ENCODE measurements around the gene RSL1D1. TPM values are rescaled to one million over a fixed set of nuclear protein-coding genes. Genes with fewer than 3 reads are reported as not detected.

The RSL1D1 gene
- total and polyA plus RNA-seq, 8 donors: 32.4 to 148 (median 79.3) TPM

- FAIRE-seq (no peak), ATAC-seq (no peak), DNase-seq (no peak)
- Histone ChIP-seq H3K4me3 (no peak overlapping the region), H3K27ac (no peak overlapping the region), H3K36me3 (peaks cover 0 to 36% (median 3%) of the 10 kb centered on the region in 3 donors), H3K9me3 (no peaks in the 10 kb centered on the region), H3K27me3 (no peaks in the 10 kb centered on the region), H3K4me1 (no peaks in the 10 kb centered on the region)
- 79 to 82% methylated on average over 8 of the region's 8 CpGs for WGBS, 2 donors
- TF ChIP-seq CTCF (IDR thresholded peaks at IDR 0.05): no peak
- intact Hi-C loops (cut with DNase I): no loop called here
Measured at GRCh38 chr16:11869353-11870228, 18.2 kb upstream of the RSL1D1 start.

GRCh38 chr16:11868412-11868980 is 17.2 kb upstream of the RSL1D1 start:
- ATAC-seq: no peak
- DNase-seq: no peak
- Histone ChIP-seq H3K36me3 (peaks cover 0 to 28% (median 3%) of the 10 kb centered on the region in 3 donors), H3K4me3 (no peak overlapping the region), H3K4me1 (no peaks in the 10 kb centered on the region), H3K9me3 (no peaks in the 10 kb centered on the region), H3K27ac (no peak overlapping the region), H3K27me3 (no peaks in the 10 kb centered on the region)
- WGBS, 2 donors: 71 to 77% methylated on average over 2 of the region's 2 CpGs
- TF ChIP-seq CTCF (IDR thresholded peaks at IDR 0.05): no peak
- intact Hi-C loops (cut with DNase I): no loop called here
- no peak for FAIRE-seq

- TF ChIP-seq CTCF (IDR thresholded peaks at IDR 0.05): no peak
- intact Hi-C loops (cut with DNase I): no loop called here
- no peak for DNase-seq
- no peak overlapping the region for H3K27ac ChIP-seq
- no peaks in the 10 kb centered on the region for H3K9me3 ChIP-seq
- H3K4me3 ChIP-seq: no peak overlapping the region
- no peaks in the 10 kb centered on the region for H3K27me3 ChIP-seq
- ATAC-seq: no peak
- no peak for FAIRE-seq
- no peaks in the 10 kb centered on the region for H3K4me1 ChIP-seq
- H3K36me3 ChIP-seq: no peaks in the 10 kb centered on the region
- 67 to 85% methylated on average over 2 of the region's 2 CpGs for WGBS, 2 donors
Measured at GRCh38 chr16:11862489-11862888, 11.1 kb upstream of the RSL1D1 start.

DNA sequence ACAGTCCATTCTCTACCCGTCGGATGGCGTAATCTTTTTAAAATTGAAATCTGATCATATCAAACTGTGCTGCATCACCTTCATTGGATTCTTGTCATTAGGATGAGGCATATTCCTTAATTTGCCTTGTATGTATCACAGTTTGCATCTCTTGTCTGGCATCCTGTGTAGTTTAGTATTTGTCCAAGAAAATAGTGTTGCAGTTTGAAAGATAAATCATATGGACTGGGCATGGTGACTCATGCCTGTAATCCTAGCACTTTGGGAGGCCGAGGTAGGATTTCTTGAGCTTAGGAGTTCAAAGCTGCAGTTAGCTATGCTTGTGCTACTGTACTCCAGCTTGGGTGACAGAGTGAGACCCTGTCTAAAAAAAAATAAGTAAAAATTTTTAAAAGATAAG is 5.8 kb upstream of the RSL1D1 start:
- Histone ChIP-seq H3K36me3 (no peaks in the 10 kb centered on the region), H3K4me3 (no peak overlapping the region), H3K9me3 (no peaks in the 10 kb centered on the region), H3K27ac (no peak overlapping the region), H3K4me1 (peaks cover 0 to 10% (median 9%) of the 10 kb centered on the region in 3 donors), H3K27me3 (no peaks in the 10 kb centered on the region)
- no peak for FAIRE-seq
- WGBS, 2 donors: 62 to 78% methylated on average over 4 of the region's 4 CpGs
- intact Hi-C loops (cut with DNase I): no loop called here
- no peak for TF ChIP-seq CTCF (IDR thresholded peaks at IDR 0.05)
- no peak for ATAC-seq
- DNase-seq: no peak

Measured in pancreas (tissue), 10 donors.